ENCODE measurements around the gene C5orf46. TPM values are rescaled to one million over a fixed set of nuclear protein-coding genes. Genes with fewer than 3 reads are reported as not detected.

Gene C5orf46
- total and polyA plus RNA-seq, 2 experiments from 2014 or later: 2.7 TPM; not detected in 1

DNA sequence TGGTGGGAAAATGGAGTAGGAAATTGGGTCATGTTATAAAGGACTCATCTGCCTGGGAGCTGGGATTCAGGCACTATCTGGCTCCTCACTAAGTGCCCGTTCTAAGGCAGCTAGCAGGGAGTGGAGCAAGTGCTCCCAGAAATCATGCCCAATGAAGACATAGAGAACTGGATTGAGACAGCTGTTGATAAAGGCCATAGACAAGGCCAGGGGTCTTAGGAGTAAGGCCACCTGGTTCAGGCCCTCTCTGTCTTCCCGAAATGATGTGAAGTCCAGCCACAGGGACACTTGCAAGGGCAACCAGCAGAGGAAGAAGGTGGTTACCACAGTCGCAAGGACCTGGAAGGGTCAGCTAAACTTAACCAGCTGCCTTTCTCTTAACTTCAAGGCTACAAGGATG is 54.8 kb downstream of the C5orf46 start:
- peaks cover 3% of the 10 kb centered on the region for H3K27me3 ChIP-seq
- no peak overlapping the region for H3K4me3 ChIP-seq
- WGBS (ENCODE audit: low lambda C conversion rate, missing lambda C conversion rate): 94% methylated on average over 3 of the region's 3 CpGs
- H3K9me3 ChIP-seq (ENCODE audit: low read depth): no peaks in the 10 kb centered on the region
- H4K20me1 ChIP-seq (ENCODE audit: insufficient read depth, poor library complexity, severe bottlenecking): no peaks in the 10 kb centered on the region
- no peak overlapping the region for H3K27ac ChIP-seq
- no peak for DNase-seq (ENCODE audit: low spot score)
- no peaks in the 10 kb centered on the region for H3K4me1 ChIP-seq (ENCODE audit: insufficient read depth)
- TF ChIP-seq, protein P1, sequence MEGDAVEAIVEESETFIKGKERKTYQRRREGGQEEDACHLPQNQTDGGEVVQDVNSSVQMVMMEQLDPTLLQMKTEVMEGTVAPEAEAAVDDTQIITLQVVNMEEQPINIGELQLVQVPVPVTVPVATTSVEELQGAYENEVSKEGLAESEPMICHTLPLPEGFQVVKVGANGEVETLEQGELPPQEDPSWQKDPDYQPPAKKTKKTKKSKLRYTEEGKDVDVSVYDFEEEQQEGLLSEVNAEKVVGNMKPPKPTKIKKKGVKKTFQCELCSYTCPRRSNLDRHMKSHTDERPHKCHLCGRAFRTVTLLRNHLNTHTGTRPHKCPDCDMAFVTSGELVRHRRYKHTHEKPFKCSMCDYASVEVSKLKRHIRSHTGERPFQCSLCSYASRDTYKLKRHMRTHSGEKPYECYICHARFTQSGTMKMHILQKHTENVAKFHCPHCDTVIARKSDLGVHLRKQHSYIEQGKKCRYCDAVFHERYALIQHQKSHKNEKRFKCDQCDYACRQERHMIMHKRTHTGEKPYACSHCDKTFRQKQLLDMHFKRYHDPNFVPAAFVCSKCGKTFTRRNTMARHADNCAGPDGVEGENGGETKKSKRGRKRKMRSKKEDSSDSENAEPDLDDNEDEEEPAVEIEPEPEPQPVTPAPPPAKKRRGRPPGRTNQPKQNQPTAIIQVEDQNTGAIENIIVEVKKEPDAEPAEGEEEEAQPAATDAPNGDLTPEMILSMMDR (IDR thresholded peaks at IDR 0.05; ENCODE audit: poor library complexity): no peak
- TF ChIP-seq EZH2phosphoT487 (IDR thresholded peaks at IDR 0.05; ENCODE audit: low read depth, severe bottlenecking, unreplicated experiment) (no peak), EZH2 (IDR thresholded peaks at IDR 0.05; ENCODE audit: borderline replicate concordance) (no peak)
- H3K9me2 ChIP-seq (replicated peaks; ENCODE audit: insufficient read depth): no peaks in the 10 kb centered on the region
- H3K4me2 ChIP-seq: no peak overlapping the region
- no peak overlapping the region for H2AFZ ChIP-seq
- H3K79me2 ChIP-seq: no peaks in the 10 kb centered on the region
- no peaks in the 10 kb centered on the region for H3K36me3 ChIP-seq (replicated peaks; ENCODE audit: insufficient read depth, low read depth)

- no peak overlapping the region for H2AFZ ChIP-seq
- no peak for TF ChIP-seq EZH2phosphoT487 (IDR thresholded peaks at IDR 0.05; ENCODE audit: low read depth, severe bottlenecking, unreplicated experiment)
- TF ChIP-seq EZH2 (IDR thresholded peaks at IDR 0.05; ENCODE audit: borderline replicate concordance): no peak
- TF ChIP-seq, protein P1 (IDR thresholded peaks at IDR 0.05; ENCODE audit: poor library complexity): no peak
- H3K27ac ChIP-seq: no peak overlapping the region
- no peaks in the 10 kb centered on the region for H3K9me3 ChIP-seq (ENCODE audit: low read depth)
- no peaks in the 10 kb centered on the region for H3K4me1 ChIP-seq (ENCODE audit: insufficient read depth)
- DNase-seq (ENCODE audit: low spot score): no peak
- WGBS (ENCODE audit: low lambda C conversion rate, missing lambda C conversion rate): 44% methylated on average over 2 of the region's 2 CpGs
- no peaks in the 10 kb centered on the region for H3K79me2 ChIP-seq
- H3K4me3 ChIP-seq: no peak overlapping the region
- no peak overlapping the region for H3K4me2 ChIP-seq
- no peaks in the 10 kb centered on the region for H4K20me1 ChIP-seq (ENCODE audit: insufficient read depth, poor library complexity, severe bottlenecking)
- H3K9me2 ChIP-seq (replicated peaks; ENCODE audit: insufficient read depth): no peaks in the 10 kb centered on the region
- peaks cover 5% of the 10 kb centered on the region for H3K27me3 ChIP-seq
- no peaks in the 10 kb centered on the region for H3K36me3 ChIP-seq (replicated peaks; ENCODE audit: insufficient read depth, low read depth)
These were observed 57.1 kb downstream of the C5orf46 start for GRCh38 chr5:147849226-147849625.

DNA sequence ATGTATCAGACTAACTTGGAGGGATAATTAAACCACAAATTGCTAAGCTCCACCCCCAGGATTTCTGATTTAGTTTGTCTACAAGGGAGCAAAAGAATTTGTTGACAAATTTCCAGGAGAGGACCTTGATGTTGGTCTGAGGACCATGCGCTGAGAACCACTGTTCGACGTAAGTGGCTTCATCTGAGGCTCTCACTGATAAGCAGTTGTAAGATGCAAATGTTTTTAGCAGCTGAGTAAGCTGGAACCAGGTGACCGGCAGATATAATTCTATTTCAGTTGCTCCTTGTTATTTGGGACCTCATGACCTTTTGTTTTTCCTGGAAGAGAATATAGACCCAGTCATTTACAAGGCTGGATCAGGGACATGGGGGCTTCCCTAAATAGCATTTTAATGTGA is 60.7 kb downstream of the C5orf46 start:
- no peaks in the 10 kb centered on the region for H3K4me1 ChIP-seq (ENCODE audit: insufficient read depth)
- no peak for DNase-seq (ENCODE audit: low spot score)
- H2AFZ ChIP-seq: no peak overlapping the region
- H3K36me3 ChIP-seq (replicated peaks; ENCODE audit: insufficient read depth, low read depth): no peaks in the 10 kb centered on the region
- no peak overlapping the region for H3K4me2 ChIP-seq
- TF ChIP-seq, protein P1 (IDR thresholded peaks at IDR 0.05; ENCODE audit: poor library complexity): no peak
- TF ChIP-seq EZH2 (IDR thresholded peaks at IDR 0.05; ENCODE audit: borderline replicate concordance) (no peak), EZH2phosphoT487 (IDR thresholded peaks at IDR 0.05; ENCODE audit: low read depth, severe bottlenecking, unreplicated experiment) (no peak)
- no peak overlapping the region for H3K4me3 ChIP-seq
- peaks cover 7% of the 10 kb centered on the region for H3K27me3 ChIP-seq
- no peaks in the 10 kb centered on the region for H3K9me2 ChIP-seq (replicated peaks; ENCODE audit: insufficient read depth)
- H3K79me2 ChIP-seq: no peaks in the 10 kb centered on the region
- 88% methylated on average over 4 of the region's 4 CpGs for WGBS (ENCODE audit: low lambda C conversion rate, missing lambda C conversion rate)
- H3K9me3 ChIP-seq (ENCODE audit: low read depth): no peaks in the 10 kb centered on the region
- H3K27ac ChIP-seq: no peak overlapping the region
- no peaks in the 10 kb centered on the region for H4K20me1 ChIP-seq (ENCODE audit: insufficient read depth, poor library complexity, severe bottlenecking)

GRCh38 chr5:147844846-147845245 is 61.5 kb downstream of the C5orf46 start:
- no peak overlapping the region for H3K4me2 ChIP-seq
- no peaks in the 10 kb centered on the region for H3K9me3 ChIP-seq (ENCODE audit: low read depth)
- H3K9me2 ChIP-seq (replicated peaks; ENCODE audit: insufficient read depth): no peaks in the 10 kb centered on the region
- no peak overlapping the region for H2AFZ ChIP-seq
- no peaks in the 10 kb centered on the region for H3K4me1 ChIP-seq (ENCODE audit: insufficient read depth)
- DNase-seq (ENCODE audit: low spot score): no peak
- 76% methylated on average over 3 of the region's 3 CpGs for WGBS (ENCODE audit: low lambda C conversion rate, missing lambda C conversion rate)
- no peaks in the 10 kb centered on the region for H4K20me1 ChIP-seq (ENCODE audit: insufficient read depth, poor library complexity, severe bottlenecking)
- peaks cover 7% of the 10 kb centered on the region for H3K27me3 ChIP-seq
- H3K27ac ChIP-seq: no peak overlapping the region
- H3K79me2 ChIP-seq: no peaks in the 10 kb centered on the region
- H3K36me3 ChIP-seq (replicated peaks; ENCODE audit: insufficient read depth, low read depth): no peaks in the 10 kb centered on the region
- TF ChIP-seq, protein P1 (IDR thresholded peaks at IDR 0.05; ENCODE audit: poor library complexity): no peak
- TF ChIP-seq EZH2 (IDR thresholded peaks at IDR 0.05; ENCODE audit: borderline replicate concordance) (no peak), EZH2phosphoT487 (IDR thresholded peaks at IDR 0.05; ENCODE audit: low read depth, severe bottlenecking, unreplicated experiment) (no peak)
- no peak overlapping the region for H3K4me3 ChIP-seq
